ENCODE data around the gene LRRC56. TPM values are rescaled to one million over a fixed set of nuclear protein-coding genes. Genes with fewer than 3 reads are reported as not detected.

Gene LRRC56
- total RNA-seq, 1 experiment from 2014 or later: 0.37 TPM

DNA sequence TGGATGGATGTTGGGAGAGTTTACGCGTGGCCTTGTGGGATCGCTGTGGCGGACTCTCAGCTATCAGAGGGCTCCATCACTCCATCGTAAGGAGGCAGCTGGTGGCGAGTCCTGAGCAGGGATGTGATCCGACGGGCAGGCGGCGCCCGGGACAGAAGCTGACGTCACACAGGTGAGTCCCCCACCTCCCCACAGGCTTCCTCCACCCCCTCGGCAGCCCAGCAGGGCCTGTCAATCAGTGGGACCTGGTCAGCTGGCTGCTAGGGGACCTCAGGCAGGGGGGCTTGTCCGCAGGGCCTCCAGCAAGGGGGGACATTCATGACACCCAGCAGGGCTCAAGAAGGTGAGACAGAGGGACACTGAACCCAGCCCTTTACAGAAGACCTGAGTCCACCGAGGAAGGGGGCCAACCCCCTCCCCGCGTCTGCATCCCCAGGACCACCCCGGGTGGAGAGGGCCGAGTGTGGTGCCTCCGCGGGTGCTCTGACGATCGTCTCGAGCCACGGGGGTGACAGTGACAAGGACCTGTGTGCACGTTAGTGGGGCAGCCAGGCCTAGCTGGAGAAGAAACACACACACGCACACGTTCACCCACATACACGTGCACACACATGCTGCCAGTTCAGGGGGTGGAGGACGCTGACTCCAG is 9.0 kb upstream of the LRRC56 start:
- no peak overlapping the region for H3K4me2 ChIP-seq (ENCODE audit: low read depth, low read length, poor library complexity, severe bottlenecking)
- no peaks in the 10 kb centered on the region for H3K27me3 ChIP-seq (ENCODE audit: low read length)
- no peaks in the 10 kb centered on the region for H3K79me2 ChIP-seq (ENCODE audit: low read length)
- H2AFZ ChIP-seq (ENCODE audit: low read length): no peak overlapping the region
- no peak for DNase-seq
- H3K4me1 ChIP-seq (ENCODE audit: low read length): peaks cover 4% of the 10 kb centered on the region; the same call in 1 of the 2 replicates
- H3K9ac ChIP-seq (ENCODE audit: low read length): no peak overlapping the region
- peaks cover under 1% of the 10 kb centered on the region; the same call in 1 of the 2 replicates for H4K20me1 ChIP-seq (ENCODE audit: insufficient read depth, low read depth, low read length)
- H3K4me3 ChIP-seq (ENCODE audit: low read length): no peak overlapping the region
- no peak overlapping the region for H3K27ac ChIP-seq (ENCODE audit: low read length)
- H3K9me3 ChIP-seq (ENCODE audit: low read length): no peaks in the 10 kb centered on the region
- no peaks in the 10 kb centered on the region; the same call in 1 of the 2 replicates for H3K36me3 ChIP-seq (ENCODE audit: insufficient read depth, low read length)
- H3K9me2 ChIP-seq (replicated peaks; ENCODE audit: insufficient read depth, low read length): no peaks in the 10 kb centered on the region

DNA sequence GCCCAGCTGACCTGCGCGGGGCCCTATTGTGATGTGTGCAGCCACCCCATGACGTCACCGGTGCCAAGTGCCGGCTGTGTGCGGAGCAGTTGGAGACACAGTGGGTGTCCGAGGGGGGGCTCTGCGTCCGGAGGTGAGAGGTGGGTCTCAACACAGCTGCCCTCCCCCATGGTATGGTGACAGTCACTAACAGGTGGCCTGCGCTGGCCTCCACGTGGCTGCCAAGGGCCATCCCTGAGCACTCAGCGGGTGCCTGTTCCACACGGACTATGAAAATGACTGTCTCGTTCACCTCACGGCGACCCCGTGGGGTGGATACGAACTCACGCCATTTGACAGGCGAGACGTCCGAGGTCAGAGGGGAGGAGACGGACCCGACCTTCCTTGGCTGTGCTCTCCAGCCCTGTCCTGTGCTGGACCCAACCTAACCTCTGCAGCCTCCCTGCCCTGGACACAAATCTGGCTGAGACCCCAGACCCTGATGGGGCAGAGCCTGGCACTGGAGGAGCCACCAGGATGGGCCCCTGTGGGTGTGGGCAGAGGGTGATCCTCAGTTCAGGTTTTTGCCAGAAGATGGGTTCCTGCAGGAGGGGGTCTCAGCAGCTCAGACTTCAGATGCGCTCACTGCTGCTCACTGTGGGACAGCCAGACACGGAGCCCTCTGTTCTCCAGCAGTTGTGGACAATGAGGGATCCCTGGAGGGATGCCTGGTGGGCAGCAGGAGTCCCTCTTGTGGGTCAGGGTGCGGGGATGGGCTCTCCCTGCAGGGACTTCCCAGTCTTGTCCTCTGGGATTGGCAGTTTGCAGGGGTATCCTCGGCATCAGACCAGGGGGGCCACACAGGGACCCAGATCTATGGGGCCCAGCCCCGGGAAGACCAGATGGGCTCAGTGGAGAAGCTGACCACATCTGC is 8.3 kb upstream of the LRRC56 start:
- peaks cover 8% of the 10 kb centered on the region for H4K20me1 ChIP-seq (ENCODE audit: insufficient read depth, low read depth, low read length)
- no peaks in the 10 kb centered on the region for H3K9me2 ChIP-seq (replicated peaks; ENCODE audit: insufficient read depth, low read length)
- H3K4me2 ChIP-seq (ENCODE audit: low read depth, low read length, poor library complexity, severe bottlenecking): no peak overlapping the region
- no peaks in the 10 kb centered on the region for H3K9me3 ChIP-seq (ENCODE audit: low read length)
- H3K79me2 ChIP-seq (ENCODE audit: low read length): no peaks in the 10 kb centered on the region
- H3K4me3 ChIP-seq (ENCODE audit: low read length): no peak overlapping the region
- H3K9ac ChIP-seq (ENCODE audit: low read length): no peak overlapping the region
- DNase-seq: no peak
- no peak overlapping the region for H3K27ac ChIP-seq (ENCODE audit: low read length)
- no peaks in the 10 kb centered on the region for H3K27me3 ChIP-seq (ENCODE audit: low read length)
- H3K36me3 ChIP-seq (ENCODE audit: insufficient read depth, low read length): no peaks in the 10 kb centered on the region; the same call in 1 of the 2 replicates
- H2AFZ ChIP-seq (ENCODE audit: low read length): no peak overlapping the region
- peaks cover 5% of the 10 kb centered on the region for H3K4me1 ChIP-seq (ENCODE audit: low read length)

DNA sequence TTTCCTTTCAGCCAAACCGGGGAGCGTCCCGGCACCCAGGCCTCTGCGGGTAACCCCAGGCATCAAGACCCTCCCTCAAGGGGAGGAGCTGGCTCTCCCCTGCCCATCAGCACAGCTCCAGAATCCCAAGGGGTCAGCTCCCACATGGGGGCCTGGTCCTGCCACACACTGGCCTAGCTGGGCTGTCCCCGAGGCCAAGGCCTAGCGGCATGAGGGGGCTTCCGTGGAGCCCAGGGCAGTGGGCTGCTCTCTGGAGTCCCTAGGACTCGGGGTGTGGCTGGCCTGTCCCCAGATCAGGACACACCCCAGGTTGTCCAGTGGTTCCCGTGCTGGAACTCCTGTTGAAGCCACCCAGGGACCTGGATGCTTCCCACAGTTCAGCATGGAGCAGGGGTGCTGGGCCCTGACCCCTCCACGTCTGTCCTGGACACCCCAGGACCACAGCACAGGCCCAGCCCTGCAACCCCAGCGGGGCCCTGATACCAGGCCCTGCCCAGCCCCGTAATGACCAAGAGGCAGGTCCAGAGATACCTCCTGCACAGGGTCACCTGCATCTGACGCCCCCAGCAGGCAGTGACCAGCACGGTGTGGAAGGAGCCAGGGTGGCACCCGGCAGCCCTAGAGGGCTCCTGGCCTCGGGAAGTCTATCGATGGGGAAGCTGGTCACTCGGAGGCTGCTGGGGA is 7.5 kb upstream of the LRRC56 start:
- Histone ChIP-seq H3K4me2 (ENCODE audit: low read depth, low read length, poor library complexity, severe bottlenecking) (no peak overlapping the region), H3K79me2 (ENCODE audit: low read length) (peaks cover 6% of the 10 kb centered on the region; the same call in 1 of the 2 replicates), H4K20me1 (ENCODE audit: insufficient read depth, low read depth, low read length) (peaks cover 15% of the 10 kb centered on the region), H3K9me3 (ENCODE audit: low read length) (no peaks in the 10 kb centered on the region), H3K4me1 (ENCODE audit: low read length) (peaks cover 12% of the 10 kb centered on the region), H3K27ac (ENCODE audit: low read length) (no peak overlapping the region), H2AFZ (ENCODE audit: low read length) (no peak overlapping the region), H3K27me3 (ENCODE audit: low read length) (no peaks in the 10 kb centered on the region), H3K36me3 (ENCODE audit: insufficient read depth, low read length) (no peaks in the 10 kb centered on the region; the same call in 1 of the 2 replicates), H3K4me3 (ENCODE audit: low read length) (no peak overlapping the region), H3K9ac (ENCODE audit: low read length) (no peak overlapping the region), H3K9me2 (replicated peaks; ENCODE audit: insufficient read depth, low read length) (no peaks in the 10 kb centered on the region)
- DNase-seq: no peak

DNA sequence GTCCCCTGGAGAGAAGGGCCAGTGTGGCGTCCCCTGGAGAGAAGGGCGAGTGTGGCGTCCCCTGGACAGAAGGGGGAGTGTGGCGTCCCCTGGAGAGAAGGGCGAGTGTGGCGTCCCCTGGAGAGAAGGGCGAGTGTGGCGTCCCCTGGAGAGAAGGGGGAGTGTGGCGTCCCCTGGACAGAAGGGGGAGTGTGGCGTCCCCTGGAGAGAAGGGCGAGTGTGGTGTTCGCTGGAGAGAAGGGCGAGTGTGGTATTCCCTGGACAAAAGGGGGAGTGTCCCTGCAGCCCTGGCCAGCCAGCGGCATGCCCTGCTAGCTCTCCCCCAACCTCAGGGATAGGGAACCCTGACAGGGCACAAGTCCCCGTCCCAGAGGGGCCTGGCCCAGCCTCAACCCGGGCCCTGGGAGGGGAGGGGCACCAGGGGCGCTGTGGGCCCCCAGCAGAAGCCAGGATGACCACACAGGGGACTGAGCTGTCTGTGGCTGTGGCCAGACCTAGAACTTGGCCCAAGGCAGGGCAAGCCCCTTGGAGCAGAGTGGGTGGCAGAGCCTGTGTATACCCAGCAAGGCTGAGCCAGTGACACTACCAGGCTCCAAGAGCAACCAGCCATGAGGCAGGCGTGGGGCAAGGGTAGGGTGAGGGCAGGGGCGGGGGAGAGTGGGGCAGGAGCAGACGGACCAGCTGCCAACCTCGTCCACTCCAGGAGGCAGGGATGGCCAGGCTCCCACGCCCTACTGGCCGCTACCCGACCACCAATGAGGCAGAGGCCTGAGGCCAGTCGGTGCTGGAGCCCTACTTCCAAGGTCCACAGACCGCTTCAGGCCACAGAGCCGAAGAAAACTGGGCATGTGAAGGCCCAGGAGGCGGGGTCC is 6.1 kb upstream of the LRRC56 start:
- Histone ChIP-seq H3K4me1 (ENCODE audit: low read length) (peaks cover 14% of the 10 kb centered on the region), H3K4me2 (ENCODE audit: low read depth, low read length, poor library complexity, severe bottlenecking) (no peak overlapping the region), H3K27me3 (ENCODE audit: low read length) (no peaks in the 10 kb centered on the region), H2AFZ (ENCODE audit: low read length) (no peak overlapping the region), H3K9me2 (replicated peaks; ENCODE audit: insufficient read depth, low read length) (no peaks in the 10 kb centered on the region), H3K9ac (ENCODE audit: low read length) (no peak overlapping the region), H3K27ac (ENCODE audit: low read length) (no peak overlapping the region), H3K4me3 (ENCODE audit: low read length) (no peak overlapping the region), H3K36me3 (ENCODE audit: insufficient read depth, low read length) (no peaks in the 10 kb centered on the region; the same call in 1 of the 2 replicates), H4K20me1 (ENCODE audit: insufficient read depth, low read depth, low read length) (peaks cover 15% of the 10 kb centered on the region), H3K79me2 (ENCODE audit: low read length) (peaks cover 7% of the 10 kb centered on the region; the same call in 1 of the 2 replicates), H3K9me3 (ENCODE audit: low read length) (no peaks in the 10 kb centered on the region)
- no peak for DNase-seq

DNA sequence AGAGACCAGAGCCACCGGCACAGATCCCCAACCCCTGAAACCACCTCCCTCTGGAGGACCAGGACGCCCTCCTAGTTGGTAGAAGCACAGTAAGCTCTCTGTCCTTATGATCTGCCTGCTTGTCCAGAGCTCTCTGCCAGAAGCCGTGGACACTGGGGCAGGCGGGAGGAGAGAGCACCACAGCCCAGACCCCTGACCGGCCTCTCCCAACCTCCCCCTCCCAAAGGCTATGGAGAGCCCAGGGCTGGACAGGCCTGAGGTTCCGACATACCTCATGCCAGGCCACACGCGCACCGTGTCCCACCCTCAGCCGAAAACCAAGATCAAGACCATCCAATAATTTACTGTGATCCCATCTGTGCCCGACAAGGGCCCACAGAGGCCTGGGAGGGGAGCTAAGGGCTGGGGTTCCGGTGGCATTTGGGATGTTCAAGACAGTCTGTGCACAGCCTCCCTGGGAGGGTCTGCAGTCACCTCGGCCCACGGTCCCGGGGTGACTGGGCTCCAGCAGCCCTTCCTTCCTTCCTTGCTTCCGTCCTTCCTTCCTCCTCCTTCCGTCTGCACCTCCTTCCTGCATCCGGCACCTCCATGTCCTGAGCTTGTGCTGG is 5.3 kb upstream of the LRRC56 start:
- H3K36me3 ChIP-seq (ENCODE audit: insufficient read depth, low read length): no peaks in the 10 kb centered on the region; the same call in 1 of the 2 replicates
- no peaks in the 10 kb centered on the region for H3K9me3 ChIP-seq (ENCODE audit: low read length)
- H3K9ac ChIP-seq (ENCODE audit: low read length): no peak overlapping the region
- no peak overlapping the region for H3K4me3 ChIP-seq (ENCODE audit: low read length)
- no peak overlapping the region for H3K4me2 ChIP-seq (ENCODE audit: low read depth, low read length, poor library complexity, severe bottlenecking)
- H2AFZ ChIP-seq (ENCODE audit: low read length): no peak overlapping the region
- peaks cover 23% of the 10 kb centered on the region for H3K4me1 ChIP-seq (ENCODE audit: low read length)
- H3K9me2 ChIP-seq (replicated peaks; ENCODE audit: insufficient read depth, low read length): no peaks in the 10 kb centered on the region
- H3K27me3 ChIP-seq (ENCODE audit: low read length): no peaks in the 10 kb centered on the region
- H4K20me1 ChIP-seq (ENCODE audit: insufficient read depth, low read depth, low read length): peaks cover 15% of the 10 kb centered on the region
- no peak for DNase-seq
- peaks cover 7% of the 10 kb centered on the region; the same call in 1 of the 2 replicates for H3K79me2 ChIP-seq (ENCODE audit: low read length)
- no peak overlapping the region for H3K27ac ChIP-seq (ENCODE audit: low read length)

DNA sequence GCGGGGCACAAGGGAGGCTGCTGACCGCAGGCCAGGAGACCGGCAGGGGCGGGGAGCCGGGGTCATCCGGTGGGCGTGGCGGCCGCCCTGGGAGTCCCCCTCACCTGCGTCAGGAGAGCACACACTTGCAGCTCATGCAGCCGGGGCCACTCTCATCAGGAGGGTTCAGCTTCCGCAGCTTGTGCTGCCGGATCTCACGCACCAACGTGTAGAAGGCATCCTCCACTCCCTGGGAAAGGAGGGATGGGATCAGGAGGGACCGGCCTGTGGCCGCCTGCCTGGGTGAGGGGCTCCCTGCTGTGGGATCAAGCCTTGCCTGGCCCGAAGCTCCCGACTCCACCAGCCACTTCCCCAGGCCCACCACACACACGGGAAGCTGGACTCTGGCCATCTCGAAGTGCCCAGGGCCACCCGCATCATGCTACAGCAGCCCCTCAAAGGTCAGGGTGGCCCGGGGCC is 4.8 kb upstream of the LRRC56 start:
- Histone ChIP-seq H3K36me3 (ENCODE audit: insufficient read depth, low read length) (no peaks in the 10 kb centered on the region; the same call in 1 of the 2 replicates), H3K9me2 (replicated peaks; ENCODE audit: insufficient read depth, low read length) (no peaks in the 10 kb centered on the region), H3K27ac (ENCODE audit: low read length) (no peak overlapping the region), H4K20me1 (ENCODE audit: insufficient read depth, low read depth, low read length) (peaks cover 15% of the 10 kb centered on the region), H3K79me2 (ENCODE audit: low read length) (peaks cover 7% of the 10 kb centered on the region; the same call in 1 of the 2 replicates), H2AFZ (ENCODE audit: low read length) (no peak overlapping the region), H3K27me3 (ENCODE audit: low read length) (no peaks in the 10 kb centered on the region), H3K4me3 (ENCODE audit: low read length) (no peak overlapping the region), H3K9ac (ENCODE audit: low read length) (no peak overlapping the region), H3K4me2 (ENCODE audit: low read depth, low read length, poor library complexity, severe bottlenecking) (no peak overlapping the region), H3K4me1 (ENCODE audit: low read length) (peaks cover 27% of the 10 kb centered on the region), H3K9me3 (ENCODE audit: low read length) (no peaks in the 10 kb centered on the region)
- DNase-seq: no peak

DNA sequence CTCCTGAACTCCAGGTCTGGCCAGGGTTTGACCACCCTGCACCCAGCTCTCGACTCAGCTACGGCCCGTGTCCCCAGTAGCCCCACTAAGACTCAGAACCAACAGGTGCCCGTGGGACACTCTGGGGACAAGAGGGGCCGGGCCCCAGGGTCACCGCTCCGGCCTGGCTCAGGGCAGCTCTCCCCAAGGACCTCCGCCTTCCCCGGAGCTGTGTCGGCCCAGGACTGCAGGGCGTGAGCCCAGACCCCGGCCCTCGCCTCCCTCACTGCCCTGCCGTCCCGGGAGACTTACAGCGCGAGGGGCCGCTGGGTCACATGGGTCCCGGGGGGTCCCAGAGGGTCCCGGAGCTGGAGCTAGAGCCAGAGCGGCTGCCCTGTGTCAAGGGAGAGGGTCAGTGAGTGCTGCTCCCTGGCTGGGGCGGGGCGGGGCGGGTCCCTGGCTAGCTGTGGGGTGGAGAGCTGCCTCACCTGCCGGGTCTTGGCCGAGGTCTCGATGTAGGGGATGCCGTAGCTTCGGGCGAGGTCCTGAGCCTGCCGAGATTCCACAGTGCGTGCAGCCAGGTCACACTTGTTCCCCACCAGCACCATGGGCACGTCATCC is 4.2 kb upstream of the LRRC56 start:
- no peak overlapping the region for H3K27ac ChIP-seq (ENCODE audit: low read length)
- no peak overlapping the region for H3K4me3 ChIP-seq (ENCODE audit: low read length)
- peaks cover 7% of the 10 kb centered on the region; the same call in 1 of the 2 replicates for H3K79me2 ChIP-seq (ENCODE audit: low read length)
- no peaks in the 10 kb centered on the region for H3K9me3 ChIP-seq (ENCODE audit: low read length)
- no peaks in the 10 kb centered on the region for H3K9me2 ChIP-seq (replicated peaks; ENCODE audit: insufficient read depth, low read length)
- H4K20me1 ChIP-seq (ENCODE audit: insufficient read depth, low read depth, low read length): peaks cover 15% of the 10 kb centered on the region
- H3K9ac ChIP-seq (ENCODE audit: low read length): no peak overlapping the region
- no peak overlapping the region for H2AFZ ChIP-seq (ENCODE audit: low read length)
- H3K4me2 ChIP-seq (ENCODE audit: low read depth, low read length, poor library complexity, severe bottlenecking): no peak overlapping the region
- H3K4me1 ChIP-seq (ENCODE audit: low read length): peaks cover 32% of the 10 kb centered on the region
- no peak for DNase-seq
- H3K36me3 ChIP-seq (ENCODE audit: insufficient read depth, low read length): no peaks in the 10 kb centered on the region; the same call in 1 of the 2 replicates
- H3K27me3 ChIP-seq (ENCODE audit: low read length): no peaks in the 10 kb centered on the region
